Coronary artery (tissue), 2 donors: ENCODE data around the gene PIH1D1.

ENCODE experiments used
- DNase-seq: peaks from one replicate; pipeline ENCODE4 v3.0.0-alpha.2; 2017; ENCODE audit warnings: low spot score
- H3K27ac ChIP-seq, 2 donors: fragments of 200-600 bp; sonication (generic); one replicate each; pipeline ENCODE4 v1.5.1; 2016 to 2019
- H3K4me3 ChIP-seq: fragments of 200-600 bp; sonication (generic); 2 replicates; pipeline ENCODE4 v1.5.1; 2016; ENCODE audit warnings: mild to moderate bottlenecking, moderate library complexity
- TF ChIP-seq, protein P1 (sequence below): fragments of 200-600 bp; sonication (generic); IDR thresholded peaks from one replicate; pipeline ENCODE4 v1.5.1; 2019; ENCODE audit warnings: antibody characterized with exemption

Gene PIH1D1

GRCh38 chr19:49427339-49427738 is 24.3 kb downstream of the PIH1D1 start:
- DNase-seq, result no peak
- H3K27ac ChIP-seq, result no peak overlapping the region
- TF ChIP-seq, protein P1, sequence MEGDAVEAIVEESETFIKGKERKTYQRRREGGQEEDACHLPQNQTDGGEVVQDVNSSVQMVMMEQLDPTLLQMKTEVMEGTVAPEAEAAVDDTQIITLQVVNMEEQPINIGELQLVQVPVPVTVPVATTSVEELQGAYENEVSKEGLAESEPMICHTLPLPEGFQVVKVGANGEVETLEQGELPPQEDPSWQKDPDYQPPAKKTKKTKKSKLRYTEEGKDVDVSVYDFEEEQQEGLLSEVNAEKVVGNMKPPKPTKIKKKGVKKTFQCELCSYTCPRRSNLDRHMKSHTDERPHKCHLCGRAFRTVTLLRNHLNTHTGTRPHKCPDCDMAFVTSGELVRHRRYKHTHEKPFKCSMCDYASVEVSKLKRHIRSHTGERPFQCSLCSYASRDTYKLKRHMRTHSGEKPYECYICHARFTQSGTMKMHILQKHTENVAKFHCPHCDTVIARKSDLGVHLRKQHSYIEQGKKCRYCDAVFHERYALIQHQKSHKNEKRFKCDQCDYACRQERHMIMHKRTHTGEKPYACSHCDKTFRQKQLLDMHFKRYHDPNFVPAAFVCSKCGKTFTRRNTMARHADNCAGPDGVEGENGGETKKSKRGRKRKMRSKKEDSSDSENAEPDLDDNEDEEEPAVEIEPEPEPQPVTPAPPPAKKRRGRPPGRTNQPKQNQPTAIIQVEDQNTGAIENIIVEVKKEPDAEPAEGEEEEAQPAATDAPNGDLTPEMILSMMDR, result no peak
- H3K4me3 ChIP-seq, result no peak overlapping the region

GRCh38 chr19:49425922-49426592 is 25.6 kb downstream of the PIH1D1 start:
- DNase-seq, result no peak
- Histone ChIP-seq H3K27ac (no peak overlapping the region), H3K4me3 (no peak overlapping the region)
- TF ChIP-seq, protein P1, result no peak

DNA sequence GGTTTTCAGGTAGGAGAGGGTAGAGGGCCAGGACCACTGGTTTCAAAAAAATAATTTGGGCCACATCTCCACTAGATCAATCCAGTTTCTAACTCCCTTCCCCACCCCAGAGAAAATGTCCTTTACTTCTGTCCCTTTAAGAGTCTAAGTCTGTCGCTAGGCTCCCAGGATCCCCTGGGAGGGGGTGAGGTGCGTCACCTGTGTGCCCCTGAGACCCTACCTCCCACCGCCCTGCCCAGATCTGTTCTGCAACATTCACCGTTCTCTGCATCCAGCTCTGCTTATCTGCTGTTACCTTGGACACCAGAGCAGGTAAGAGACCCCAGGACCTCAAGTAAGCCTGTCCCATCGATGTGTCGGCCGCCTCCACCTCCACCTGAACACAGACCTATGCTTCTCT is 26.4 kb downstream of the PIH1D1 start, which contains the start of gene GFY:
TSS of gene GFY (plus strand) at position 211 of the 400 bp plus-strand sequence. CDS start 1,043 bp downstream, outside the sequence.
- Histone ChIP-seq H3K4me3 (no peak within 1 kb of the TSS), H3K27ac (no peak within 1 kb of the TSS)
- DNase-seq, result no peak
- TF ChIP-seq, protein P1, result no peak

DNA sequence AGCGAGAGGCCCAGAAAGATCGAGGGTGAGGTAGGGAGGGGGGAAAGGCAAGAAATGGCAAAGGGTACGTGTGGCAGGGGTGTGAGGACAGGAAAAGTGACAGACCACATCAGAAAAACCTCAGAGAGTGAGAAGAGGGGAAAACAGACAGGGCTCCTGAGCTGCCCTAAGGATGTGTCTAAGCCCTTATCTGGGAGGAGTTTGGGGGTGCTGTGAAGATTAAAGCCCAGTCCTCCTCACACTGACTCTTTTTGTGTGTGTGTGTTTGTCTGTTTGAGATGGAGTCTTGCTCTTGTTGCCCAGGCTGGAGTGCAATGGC is 27.7 kb downstream of the PIH1D1 start:
- Histone ChIP-seq H3K4me3 (no peak overlapping the region), H3K27ac (no peak overlapping the region)
- TF ChIP-seq, protein P1, result no peak
- DNase-seq, result no peak

DNA sequence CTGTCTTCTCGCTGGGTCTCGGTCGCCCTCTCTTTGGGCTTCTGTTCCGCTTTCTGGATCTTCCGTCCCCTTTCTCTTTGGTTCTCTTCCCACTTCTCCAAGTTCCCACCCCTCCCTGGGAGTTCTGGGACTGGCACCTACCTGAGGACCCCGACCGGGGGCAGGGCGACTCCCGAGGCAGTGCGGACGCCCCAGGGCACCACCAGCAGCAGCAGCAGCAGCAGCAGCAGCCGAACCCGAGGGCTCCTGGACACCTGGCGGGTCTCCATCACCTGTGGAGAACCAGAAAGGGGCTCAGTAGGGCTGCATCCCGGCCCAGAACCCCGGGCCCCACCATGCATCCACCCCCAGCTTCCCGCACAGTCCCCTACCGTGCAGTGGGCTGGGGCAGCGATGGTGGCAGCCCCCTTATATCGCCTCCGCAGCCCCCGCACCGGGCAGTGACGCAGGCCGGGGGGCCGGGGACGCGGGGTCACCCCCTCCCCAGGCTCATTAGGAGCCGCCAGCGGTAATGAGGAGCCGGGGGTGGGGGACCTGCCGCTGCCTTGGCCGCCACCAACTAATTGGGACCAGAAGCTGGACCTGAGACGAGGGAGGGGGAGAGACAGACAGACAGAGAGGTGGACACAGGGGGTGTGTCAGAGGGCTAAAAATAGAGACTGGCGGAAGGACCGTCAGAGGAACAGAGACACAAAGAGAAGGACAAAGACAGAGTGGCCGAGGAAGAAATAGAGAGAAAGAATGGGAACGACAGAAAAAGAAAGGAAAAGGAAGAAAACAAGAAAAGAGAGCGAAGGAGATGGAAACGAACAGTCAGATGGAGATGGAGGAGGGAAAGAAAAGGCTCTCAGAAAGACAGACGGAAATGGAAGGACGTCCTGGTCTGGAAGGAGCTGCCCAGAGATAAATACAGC is 28.3 kb downstream of the PIH1D1 start, which contains the start of gene PTH2:
TSS of gene PTH2 (minus strand) at position 371 of the 914 bp plus-strand sequence. CDS start at position 269, 102 bp downstream.
- Histone ChIP-seq H3K4me3 (peak within 1 kb of the TSS; percentile 61), H3K27ac (no peak within 1 kb of the TSS)
- DNase-seq, result no peak
- TF ChIP-seq, protein P1, result no peak

- DNase-seq, result no peak
- Histone ChIP-seq H3K4me3 (peak overlapping the region; percentile 61), H3K27ac (no peak overlapping the region)
- TF ChIP-seq, protein P1, result no peak
Observed at GRCh38 chr19:49422407-49423070, 29.1 kb downstream of the PIH1D1 start.
